Spleen (tissue), 11 donors: ENCODE measurements around the gene CCDC195. TPM values are rescaled to one million over a fixed set of nuclear protein-coding genes. Genes with fewer than 3 reads are reported as not detected.

Source experiments
- DNase-seq: peaks from one replicate; pipeline ENCODE4 v3.0.0-alpha.2; 2020
- H3K27ac ChIP-seq, 8 donors: fragments of 200-600 bp; sonication (generic) in 7 of 8; 1 replicate in 4 of 8; 2 replicates in 4 of 8; pipeline versions ENCODE4 v1.5.0 to v1.8.0; 2016 to 2021; ENCODE audit warnings: inconsistent platforms in 4 of 8, mild to moderate bottlenecking in 4 of 8, moderate library complexity in 1 of 8
- H3K27me3 ChIP-seq, 7 donors: fragments of 200-600 bp; sonication (generic) in 6 of 7; replicated peaks in 1 of 7; 1 replicate in 4 of 7; 2 replicates in 3 of 7; pipeline versions ENCODE4 v1.5.0 to v1.8.0; 2016 to 2021; ENCODE audit warnings: inconsistent platforms in 3 of 7, mild to moderate bottlenecking in 1 of 7
- H3K36me3 ChIP-seq, 6 donors: fragments of 200-600 bp; sonication (generic) in 5 of 6; 1 replicate in 4 of 6; 2 replicates in 2 of 6; pipeline versions ENCODE4 v1.5.0 to v1.8.0; 2016 to 2021; ENCODE audit warnings: inconsistent platforms in 2 of 6
- H3K4me1 ChIP-seq, 6 donors: fragments of 200-600 bp; sonication (generic) in 5 of 6; 1 replicate in 3 of 6; 2 replicates in 3 of 6; pipeline versions ENCODE4 v1.5.0 to v1.8.0; 2016 to 2021; ENCODE audit warnings: inconsistent platforms in 3 of 6
- H3K4me3 ChIP-seq, 8 donors: fragments of 200-600 bp; sonication (generic) in 7 of 8; 1 replicate in 4 of 8; 2 replicates in 4 of 8; pipeline versions ENCODE4 v1.5.0 to v1.8.0; 2016 to 2021; ENCODE audit warnings: inconsistent platforms in 4 of 8, mild to moderate bottlenecking in 4 of 8, moderate library complexity in 2 of 8
- H3K9me3 ChIP-seq, 8 donors: fragments of 200-600 bp; sonication (generic) in 7 of 8; 1 replicate in 4 of 8; 2 replicates in 4 of 8; pipeline versions ENCODE4 v1.5.0 to v1.8.0; 2016 to 2021; ENCODE audit warnings: inconsistent platforms in 4 of 8
- CTCF ChIP-seq, 11 experiments: fragments of 200-600 bp in 7 of 11; fragments of 450-650 bp in 4 of 11; sonication (generic) in 4 of 11; IDR thresholded peaks in 8 of 11; conservative IDR thresholded peaks in 3 of 11; 1 replicate in 7 of 11; 2 replicates in 4 of 11; pipeline versions ENCODE4 v1.4.0 to v1.8.0; 2016 to 2021; ENCODE audit warnings: antibody characterized with exemption in 11 of 11, inconsistent platforms in 4 of 11, mild to moderate bottlenecking in 1 of 11
- POLR2A ChIP-seq, 3 donors: fragments of 450-650 bp; IDR thresholded peaks; one replicate each; pipeline ENCODE4 v1.5.1; 2017; ENCODE audit warnings: antibody characterized with exemption in 3 of 3, mild to moderate bottlenecking in 1 of 3
- POLR2AphosphoS5 ChIP-seq, 3 donors: sonication (generic); formaldehyde crosslinking; IDR thresholded peaks; one replicate each; pipeline ENCODE4 v1.5.1; 2017; ENCODE audit warnings: antibody characterized with exemption in 3 of 3
- WGBS, 5 donors: extraction: QIAGEN DNeasy Blood & Tissue Kit in 3 of 5; methylation state at CpG; one replicate each; pipeline versions ENCODE4 v1.1.5 to v1.1.7; 2013 to 2018; 5-methylcytosine and 5-hydroxymethylcytosine counted together
- intact Hi-C: fragments of 100-400 bp; cut with DNase I; formaldehyde crosslinking; loops from one replicate; pipeline ENCODE4 v1.15.0; 2023; ENCODE audit warnings: low total_unique reads
- polyA plus RNA-seq, 3 donors: library from polyadenylated mRNA; stranded (reverse); fragments of 200-250 nt; gene quantifications; one replicate each; pipeline ENCODE4 v1.2.1, GENCODE V29; 2013
- total RNA-seq, 7 donors: library from RNA; depleted of rRNA in 3 of 7; stranded (reverse); fragments of >200 nt in 3 of 7; fragmentation: NEBNext Ultra II Directional in 4 of 7; extraction: Animal tissue kit (Norgen Biotek cat#: 25700) in 4 of 7; gene quantifications; one replicate each; pipeline versions ENCODE4 v1.1.0 to v1.2.1, GENCODE V29; 2016 to 2021
- donor health status: healthy with polysubstance abuse.
- donor health status: DM: no; HTN: no; CAD: no; lungs with moderate emphysema.
- donor health status: DM: no; HTN: no; CAD: no.
- donor health status: Bipolar disorder and iron deficiency.
- donor health status: healthy.
- donor health status: DM: no; HTN: no; CAD: no.
- donor health status: DM: yes; HTN: yes; CAD: no.

The CCDC195 gene
- total and polyA plus RNA-seq, 10 donors: not detected

GRCh38 chr2:224736227-224736626 lies 20.1 kb upstream of the CCDC195 start:
- no peak overlapping the region for H3K4me3 ChIP-seq
- no peaks in the 10 kb centered on the region for H3K27me3 ChIP-seq
- H3K36me3 ChIP-seq: no peaks in the 10 kb centered on the region
- peaks cover 3 to 30% (median 26%) of the 10 kb centered on the region in 8 donors for H3K9me3 ChIP-seq
- WGBS, 5 donors: 82 to 100% (median 100%) methylated on average over 1 of the region's 1 CpG
- DNase-seq: no peak
- no peak overlapping the region for H3K27ac ChIP-seq
- H3K4me1 ChIP-seq: no peaks in the 10 kb centered on the region
- intact Hi-C loops: no loop called here
- TF ChIP-seq CTCF (IDR thresholded peaks at IDR 0.05 in 8 of 11, conservative IDR thresholded peaks at IDR 0.05 in 3 of 11) (no peak), POLR2A (IDR thresholded peaks at IDR 0.05) (no peak), POLR2AphosphoS5 (IDR thresholded peaks at IDR 0.05) (no peak)

GRCh38 chr2:224734949-224735348 lies 18.8 kb upstream of the CCDC195 start:
- DNase-seq: no peak
- WGBS, 5 donors: 24 to 61% (median 42%) methylated on average over 1 of the region's 1 CpG
- Histone ChIP-seq H3K27ac (no peak overlapping the region), H3K4me3 (no peak overlapping the region), H3K4me1 (no peaks in the 10 kb centered on the region), H3K9me3 (peaks cover 3 to 30% (median 26%) of the 10 kb centered on the region in 8 donors), H3K27me3 (no peaks in the 10 kb centered on the region), H3K36me3 (no peaks in the 10 kb centered on the region)
- TF ChIP-seq POLR2A (IDR thresholded peaks at IDR 0.05): no peak
- TF ChIP-seq POLR2AphosphoS5 (IDR thresholded peaks at IDR 0.05): no peak
- no peak for TF ChIP-seq CTCF (IDR thresholded peaks at IDR 0.05 in 8 of 11, conservative IDR thresholded peaks at IDR 0.05 in 3 of 11)
- intact Hi-C loops: no loop called here

- intact Hi-C loops: no loop called here
- Histone ChIP-seq H3K27ac (no peak overlapping the region), H3K36me3 (no peaks in the 10 kb centered on the region), H3K9me3 (peaks cover 6 to 43% (median 32%) of the 10 kb centered on the region in 8 donors), H3K27me3 (no peaks in the 10 kb centered on the region), H3K4me3 (no peak overlapping the region), H3K4me1 (no peaks in the 10 kb centered on the region)
- 61 to 89% (median 76%) methylated on average over 1 of the region's 1 CpG for WGBS, 5 donors
- no peak for TF ChIP-seq POLR2AphosphoS5 (IDR thresholded peaks at IDR 0.05)
- no peak for TF ChIP-seq CTCF (IDR thresholded peaks at IDR 0.05 in 8 of 11, conservative IDR thresholded peaks at IDR 0.05 in 3 of 11)
- no peak for TF ChIP-seq POLR2A (IDR thresholded peaks at IDR 0.05)
- DNase-seq: no peak
Observed at GRCh38 chr2:224731665-224732064, 15.5 kb upstream of the CCDC195 start.

GRCh38 chr2:224729435-224729834 lies 13.3 kb upstream of the CCDC195 start:
- no peaks in the 10 kb centered on the region for H3K4me1 ChIP-seq
- WGBS, 5 donors: 80 to 100% (median 89%) methylated on average over 1 of the region's 1 CpG
- peaks cover 3 to 26% (median 15%) of the 10 kb centered on the region in 8 donors for H3K9me3 ChIP-seq
- no peak for DNase-seq
- no peak overlapping the region for H3K4me3 ChIP-seq
- no peak overlapping the region for H3K27ac ChIP-seq
- H3K27me3 ChIP-seq: no peaks in the 10 kb centered on the region
- intact Hi-C loops: no loop called here
- H3K36me3 ChIP-seq: no peaks in the 10 kb centered on the region
- TF ChIP-seq POLR2AphosphoS5 (IDR thresholded peaks at IDR 0.05): no peak
- TF ChIP-seq CTCF (IDR thresholded peaks at IDR 0.05 in 8 of 11, conservative IDR thresholded peaks at IDR 0.05 in 3 of 11): no peak
- TF ChIP-seq POLR2A (IDR thresholded peaks at IDR 0.05): no peak
